ENCODE data around the gene VMA21. TPM values are rescaled to one million over a fixed set of nuclear protein-coding genes. Genes with fewer than 3 reads are reported as not detected.

VMA21 gene
- total and polyA plus RNA-seq, 2 donors (not counting 1 experiment from before 2014, with no cell fraction given) = 8.4 to 22.7 TPM

GRCh38 chrX:151402719-151403390 is 5.8 kb downstream of the VMA21 start:
- Histone ChIP-seq H3K27me3 (replicated peaks in 1 of 4; ENCODE audit: control extremely low read depth in 1 of 4, control insufficient read depth in 3 of 4, insufficient read depth in 4 of 4, low read length in 3 of 4) (no peaks in the 10 kb centered on the region), H3K36me3 (replicated peaks in 1 of 2; ENCODE audit: control extremely low read depth in 1 of 2, control insufficient read depth in 1 of 2, extremely low read depth in 1 of 2, insufficient read depth in 2 of 2, low read length in 1 of 2) (peaks cover 0 to 4% of the 10 kb centered on the region in 2 experiments), H3K27ac (ENCODE audit: low read length in 2 of 2) (no peak overlapping the region), H3K4me1 (ENCODE audit: control insufficient read depth in 2 of 2, insufficient read depth in 2 of 2, low read length in 2 of 2) (peaks cover 0 to 2% of the 10 kb centered on the region in 2 donors), H3K4me3 (ENCODE audit: control extremely low read depth in 1 of 5, extremely low read depth in 1 of 5, insufficient read depth in 1 of 5, low read depth in 2 of 5, low read length in 4 of 5) (no peak overlapping the region), H3K9ac (ENCODE audit: low read length) (no peak overlapping the region), H3K4me2 (replicated peaks; ENCODE audit: low read depth, low read length, poor library complexity, severe bottlenecking) (no peak overlapping the region), H2AFZ (ENCODE audit: insufficient read depth, low read depth, low read length, poor library complexity, severe bottlenecking) (no peak overlapping the region), H3K9me3 (ENCODE audit: control extremely low read depth in 1 of 3, control insufficient read depth in 2 of 3, insufficient read depth in 1 of 3, low read length in 2 of 3) (no peaks in the 10 kb centered on the region), H4K20me1 (ENCODE audit: control insufficient read depth, insufficient read depth, low read length, poor library complexity, severe bottlenecking) (peaks cover 8% of the 10 kb centered on the region), H3K79me2 (ENCODE audit: control insufficient read depth, insufficient read depth, low read length) (peaks cover 35% of the 10 kb centered on the region)
- no peaks in the 10 kb centered on the region for H3K9me3 Mint-ChIP-seq (ENCODE audit: insufficient read depth)
- DNase-seq (no peak), ATAC-seq (ENCODE audit: low read depth) (no peak)
- H3K27ac Mint-ChIP-seq = no peak overlapping the region
- 88% methylated on average over 18 of the region's 22 CpGs for WGBS (ENCODE audit: insufficient coverage)
- H3K27me3 Mint-ChIP-seq = no peaks in the 10 kb centered on the region
- no peak overlapping the region for H3K4me3 Mint-ChIP-seq
- intact Hi-C loops (cut with micrococcal nuclease) = no loop called here
- TF ChIP-seq EZH2 (IDR thresholded peaks at IDR 0.05; ENCODE audit: borderline replicate concordance, insufficient read depth, low read depth, low read length, poor library complexity, severe bottlenecking) (no peak), CTCF (IDR thresholded peaks at IDR 0.05) (no peak)
- peaks cover 32% of the 10 kb centered on the region for H3K4me1 Mint-ChIP-seq
- POLR2A ChIA-PET = no interaction called here
- CTCF ChIA-PET = no interaction called here

- Histone ChIP-seq H3K9ac (ENCODE audit: low read length) (no peak overlapping the region), H3K27me3 (replicated peaks in 1 of 4; ENCODE audit: control extremely low read depth in 1 of 4, control insufficient read depth in 3 of 4, insufficient read depth in 4 of 4, low read length in 3 of 4) (no peaks in the 10 kb centered on the region), H3K4me1 (ENCODE audit: control insufficient read depth in 2 of 2, insufficient read depth in 2 of 2, low read length in 2 of 2) (no peaks in the 10 kb centered on the region), H3K4me2 (replicated peaks; ENCODE audit: low read depth, low read length, poor library complexity, severe bottlenecking) (no peak overlapping the region), H3K9me3 (ENCODE audit: control extremely low read depth in 1 of 3, control insufficient read depth in 2 of 3, insufficient read depth in 1 of 3, low read length in 2 of 3) (no peaks in the 10 kb centered on the region), H4K20me1 (ENCODE audit: control insufficient read depth, insufficient read depth, low read length, poor library complexity, severe bottlenecking) (no peaks in the 10 kb centered on the region), H2AFZ (ENCODE audit: insufficient read depth, low read depth, low read length, poor library complexity, severe bottlenecking) (no peak overlapping the region), H3K27ac (ENCODE audit: low read length in 2 of 2) (no peak overlapping the region), H3K4me3 (ENCODE audit: control extremely low read depth in 1 of 5, extremely low read depth in 1 of 5, insufficient read depth in 1 of 5, low read depth in 2 of 5, low read length in 4 of 5) (no peak overlapping the region), H3K79me2 (ENCODE audit: control insufficient read depth, insufficient read depth, low read length) (no peaks in the 10 kb centered on the region), H3K36me3 (replicated peaks in 1 of 2; ENCODE audit: control extremely low read depth in 1 of 2, control insufficient read depth in 1 of 2, extremely low read depth in 1 of 2, insufficient read depth in 2 of 2, low read length in 1 of 2) (no peaks in the 10 kb centered on the region)
- TF ChIP-seq EZH2 (IDR thresholded peaks at IDR 0.05; ENCODE audit: borderline replicate concordance, insufficient read depth, low read depth, low read length, poor library complexity, severe bottlenecking) = no peak
- TF ChIP-seq CTCF (IDR thresholded peaks at IDR 0.05) = no peak
- DNase-seq = no peak
- H3K4me3 Mint-ChIP-seq = no peak overlapping the region
- H3K27me3 Mint-ChIP-seq = no peaks in the 10 kb centered on the region
- CTCF ChIA-PET = no interaction called here
- intact Hi-C loops (cut with micrococcal nuclease) = no loop called here
- no peaks in the 10 kb centered on the region for H3K4me1 Mint-ChIP-seq
- POLR2A ChIA-PET = no interaction called here
- H3K27ac Mint-ChIP-seq = no peak overlapping the region
- ATAC-seq (ENCODE audit: low read depth) = no peak
- no CpG with 5 or more reads among the region's 3 CpGs for WGBS (ENCODE audit: insufficient coverage)
- no peaks in the 10 kb centered on the region for H3K9me3 Mint-ChIP-seq (ENCODE audit: insufficient read depth)
These were observed 19.6 kb downstream of the VMA21 start for GRCh38 chrX:151416579-151416978.
